ENCODE data around the gene SUV39H1. TPM values are rescaled to one million over a fixed set of nuclear protein-coding genes. Genes with fewer than 3 reads are reported as not detected.

Gene SUV39H1
- total RNA-seq, 1 donor from 2014 or later: 9.4 TPM

GRCh38 chrX:48713847-48714246 lies 17.3 kb downstream of the SUV39H1 start:
- Histone ChIP-seq H3K9me3 (ENCODE audit: low read depth) (no peaks in the 10 kb centered on the region), H3K9ac (no peak overlapping the region), H3K79me2 (ENCODE audit: low read depth) (no peaks in the 10 kb centered on the region), H2AFZ (replicated peaks) (no peak overlapping the region), H3K27ac (no peak overlapping the region), H3F3A (ENCODE audit: low read depth) (no peaks in the 10 kb centered on the region), H3K36me3 (no peaks in the 10 kb centered on the region), H3K4me1 (no peaks in the 10 kb centered on the region), H3K27me3 (no peaks in the 10 kb centered on the region), H4K20me1 (ENCODE audit: low read depth) (no peaks in the 10 kb centered on the region), H3K4me3 (no peak overlapping the region), H3K4me2 (no peak overlapping the region)
- Mint-ChIP-seq H3K27me3 (ENCODE audit: insufficient read depth, low read depth) (peaks cover 2% of the 10 kb centered on the region), H3K4me3 (no peak overlapping the region), H3K36me3 (peaks cover 2% of the 10 kb centered on the region), H3K4me1 (no peaks in the 10 kb centered on the region), H3K27ac (no peak overlapping the region), H3K9me3 (peaks cover 15% of the 10 kb centered on the region)
- DNase-seq (ENCODE audit: low spot score): no peak
- no peak for TF ChIP-seq EZH2 (IDR thresholded peaks at IDR 0.05)
- TF ChIP-seq EZH2phosphoT487 (IDR thresholded peaks at IDR 0.05): no peak
- no peak for TF ChIP-seq CTCF (IDR thresholded peaks at IDR 0.05)

- no peaks in the 10 kb centered on the region for H3K4me1 ChIP-seq
- H4K20me1 ChIP-seq (ENCODE audit: low read depth): no peaks in the 10 kb centered on the region
- no peak for TF ChIP-seq EZH2phosphoT487 (IDR thresholded peaks at IDR 0.05)
- no peak for TF ChIP-seq CTCF (IDR thresholded peaks at IDR 0.05)
- no peak for TF ChIP-seq EZH2 (IDR thresholded peaks at IDR 0.05)
- no peaks in the 10 kb centered on the region for H3K27me3 ChIP-seq
- no peaks in the 10 kb centered on the region for H3F3A ChIP-seq (ENCODE audit: low read depth)
- no peak for DNase-seq (ENCODE audit: low spot score)
- Mint-ChIP-seq H3K9me3 (peaks cover 14% of the 10 kb centered on the region), H3K27me3 (ENCODE audit: insufficient read depth, low read depth) (peaks cover 2% of the 10 kb centered on the region), H3K4me1 (no peaks in the 10 kb centered on the region), H3K4me3 (no peak overlapping the region), H3K27ac (no peak overlapping the region), H3K36me3 (peaks cover 2% of the 10 kb centered on the region)
- no peaks in the 10 kb centered on the region for H3K9me3 ChIP-seq (ENCODE audit: low read depth)
- no peaks in the 10 kb centered on the region for H3K36me3 ChIP-seq
- H3K4me2 ChIP-seq: no peak overlapping the region
- H3K4me3 ChIP-seq: no peak overlapping the region
- no peaks in the 10 kb centered on the region for H3K79me2 ChIP-seq (ENCODE audit: low read depth)
- no peak overlapping the region for H3K27ac ChIP-seq
- no peak overlapping the region for H2AFZ ChIP-seq (replicated peaks)
- no peak overlapping the region for H3K9ac ChIP-seq
These were observed 18.0 kb downstream of the SUV39H1 start for GRCh38 chrX:48714573-48714972.

GRCh38 chrX:48715072-48715471 lies 18.5 kb downstream of the SUV39H1 start:
- Histone ChIP-seq H3K4me3 (no peak overlapping the region), H3K36me3 (no peaks in the 10 kb centered on the region), H3K4me1 (no peaks in the 10 kb centered on the region), H3K4me2 (no peak overlapping the region), H3K27me3 (no peaks in the 10 kb centered on the region), H3K79me2 (ENCODE audit: low read depth) (no peaks in the 10 kb centered on the region), H3K9ac (no peak overlapping the region), H3F3A (ENCODE audit: low read depth) (no peaks in the 10 kb centered on the region), H3K9me3 (ENCODE audit: low read depth) (no peaks in the 10 kb centered on the region), H2AFZ (replicated peaks) (no peak overlapping the region), H3K27ac (no peak overlapping the region), H4K20me1 (ENCODE audit: low read depth) (no peaks in the 10 kb centered on the region)
- no peak overlapping the region for H3K4me3 Mint-ChIP-seq
- TF ChIP-seq EZH2phosphoT487 (IDR thresholded peaks at IDR 0.05) (no peak), EZH2 (IDR thresholded peaks at IDR 0.05) (no peak)
- H3K27me3 Mint-ChIP-seq (ENCODE audit: insufficient read depth, low read depth): peaks cover 2% of the 10 kb centered on the region
- peaks cover 14% of the 10 kb centered on the region for H3K9me3 Mint-ChIP-seq
- no peak overlapping the region for H3K27ac Mint-ChIP-seq
- DNase-seq (ENCODE audit: low spot score): no peak
- peaks cover 2% of the 10 kb centered on the region for H3K36me3 Mint-ChIP-seq
- H3K4me1 Mint-ChIP-seq: no peaks in the 10 kb centered on the region

- Mint-ChIP-seq H3K4me3 (no peak overlapping the region), H3K27ac (no peak overlapping the region), H3K9me3 (peaks cover 8% of the 10 kb centered on the region), H3K36me3 (no peaks in the 10 kb centered on the region), H3K27me3 (ENCODE audit: insufficient read depth, low read depth) (peaks cover 2% of the 10 kb centered on the region), H3K4me1 (no peaks in the 10 kb centered on the region)
- Histone ChIP-seq H3K27ac (no peak overlapping the region), H3K4me3 (no peak overlapping the region), H3K9ac (no peak overlapping the region), H3K4me1 (no peaks in the 10 kb centered on the region), H3F3A (ENCODE audit: low read depth) (no peaks in the 10 kb centered on the region), H3K79me2 (ENCODE audit: low read depth) (no peaks in the 10 kb centered on the region), H4K20me1 (ENCODE audit: low read depth) (no peaks in the 10 kb centered on the region), H3K4me2 (no peak overlapping the region), H3K27me3 (no peaks in the 10 kb centered on the region), H3K9me3 (ENCODE audit: low read depth) (no peaks in the 10 kb centered on the region), H3K36me3 (no peaks in the 10 kb centered on the region), H2AFZ (replicated peaks) (no peak overlapping the region)
- TF ChIP-seq EZH2 (IDR thresholded peaks at IDR 0.05) (no peak), CTCF (IDR thresholded peaks at IDR 0.05) (no peak), EZH2phosphoT487 (IDR thresholded peaks at IDR 0.05) (no peak)
- no peak for DNase-seq (ENCODE audit: low spot score)
These were observed 19.5 kb downstream of the SUV39H1 start for GRCh38 chrX:48715876-48716502.
